ENCODE data around the gene PARD3B.
"Not testable (repeated sequence)": the region's sequence is repeated elsewhere in the genome, so short reads cannot be mapped to it uniquely, and the experiment has no call there.

PARD3B gene

GRCh38 chr2:204557604-204558003, 12.3 kb downstream of the PARD3B start:
- DNase-seq (ENCODE audit: low read depth) = no peak
- H3K4me3 ChIP-seq (ENCODE audit: low read depth, low read length) = no peak overlapping the region
- TF ChIP-seq CTCF (IDR thresholded peaks at IDR 0.05; ENCODE audit: control insufficient read depth, extremely low read depth, insufficient read depth) = no peak

DNA sequence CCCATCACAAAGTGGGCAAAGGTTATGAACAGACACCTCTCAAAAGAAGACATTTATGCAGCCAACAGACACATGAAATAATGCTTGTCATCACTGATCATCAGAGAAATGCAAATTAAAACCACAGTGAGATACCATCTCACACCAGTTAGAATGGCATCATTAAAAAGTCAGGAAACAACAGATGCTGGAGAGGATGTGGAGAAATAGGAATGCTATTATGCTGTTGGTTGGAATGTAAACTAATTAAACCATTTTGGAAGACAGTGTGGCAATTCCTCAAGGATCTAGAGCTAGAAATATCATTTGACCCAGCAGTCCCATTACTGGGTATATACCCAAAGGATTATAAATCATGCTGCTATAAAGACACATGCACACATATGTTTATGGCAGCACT, 14.1 kb downstream of the PARD3B start:
- not testable (repeated sequence) for H3K4me3 ChIP-seq (ENCODE audit: low read depth, low read length); DNase-seq (ENCODE audit: low read depth)

GRCh38 chr2:204560902-204561301, 15.6 kb downstream of the PARD3B start:
- DNase-seq (ENCODE audit: low read depth) = no peak
- H3K4me3 ChIP-seq (ENCODE audit: low read depth, low read length) = no peak overlapping the region
- no peak for TF ChIP-seq CTCF (IDR thresholded peaks at IDR 0.05; ENCODE audit: control insufficient read depth, extremely low read depth, insufficient read depth)

DNA sequence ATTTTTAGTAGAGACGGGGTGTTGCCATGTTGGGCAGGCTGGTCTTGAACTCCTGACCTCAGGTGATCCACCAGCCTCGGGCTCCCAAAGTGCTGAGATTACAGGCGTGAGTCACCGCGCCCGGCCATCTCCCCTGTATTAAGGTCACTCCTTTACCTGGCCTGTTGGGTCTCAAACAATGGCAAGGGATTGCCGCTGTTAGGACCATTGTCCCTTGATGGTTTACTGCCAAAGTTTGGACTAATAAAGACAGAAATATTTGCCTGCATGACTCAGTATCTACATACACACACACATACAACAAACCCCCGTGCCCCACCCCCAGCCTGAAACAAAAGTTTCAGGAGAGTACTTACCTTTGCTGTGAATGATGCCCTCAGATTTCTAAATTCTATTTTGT, 16.5 kb downstream of the PARD3B start:
- H3K4me3 ChIP-seq (ENCODE audit: low read depth, low read length) = no peak overlapping the region
- no peak for TF ChIP-seq CTCF (IDR thresholded peaks at IDR 0.05; ENCODE audit: control insufficient read depth, extremely low read depth, insufficient read depth)
- no peak for DNase-seq (ENCODE audit: low read depth)

DNA sequence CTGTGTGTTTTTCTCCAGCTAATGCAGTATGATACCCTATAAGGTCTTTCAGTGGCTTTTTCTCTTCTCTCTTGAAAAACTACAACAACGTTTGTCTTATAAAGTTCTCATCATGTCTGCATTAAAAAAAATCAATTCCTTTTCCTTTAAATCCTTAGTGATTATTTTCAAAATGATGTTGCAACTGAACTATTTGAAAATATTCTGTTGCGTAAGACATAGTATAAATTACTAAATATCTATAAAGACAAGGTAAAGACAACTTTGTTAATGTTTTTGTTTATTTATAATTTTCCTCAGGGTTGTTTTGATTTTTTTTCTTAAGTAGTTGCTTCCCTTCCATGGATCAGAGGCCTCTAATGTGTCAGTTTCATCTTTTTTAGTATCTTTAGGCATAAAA, 21.2 kb downstream of the PARD3B start:
- no peak for DNase-seq (ENCODE audit: low read depth)
- TF ChIP-seq CTCF (IDR thresholded peaks at IDR 0.05; ENCODE audit: control insufficient read depth, extremely low read depth, insufficient read depth) = no peak
- H3K4me3 ChIP-seq (ENCODE audit: low read depth, low read length) = no peak overlapping the region

GRCh38 chr2:204570421-204570820, 25.1 kb downstream of the PARD3B start:
- no peak for TF ChIP-seq CTCF (IDR thresholded peaks at IDR 0.05; ENCODE audit: control insufficient read depth, extremely low read depth, insufficient read depth)
- H3K4me3 ChIP-seq (ENCODE audit: low read depth, low read length) = no peak overlapping the region
- no peak for DNase-seq (ENCODE audit: low read depth)

GRCh38 chr2:204571041-204571440, 25.8 kb downstream of the PARD3B start:
- DNase-seq (ENCODE audit: low read depth) = no peak
- no peak for TF ChIP-seq CTCF (IDR thresholded peaks at IDR 0.05; ENCODE audit: control insufficient read depth, extremely low read depth, insufficient read depth)
- H3K4me3 ChIP-seq (ENCODE audit: low read depth, low read length) = no peak overlapping the region

DNA sequence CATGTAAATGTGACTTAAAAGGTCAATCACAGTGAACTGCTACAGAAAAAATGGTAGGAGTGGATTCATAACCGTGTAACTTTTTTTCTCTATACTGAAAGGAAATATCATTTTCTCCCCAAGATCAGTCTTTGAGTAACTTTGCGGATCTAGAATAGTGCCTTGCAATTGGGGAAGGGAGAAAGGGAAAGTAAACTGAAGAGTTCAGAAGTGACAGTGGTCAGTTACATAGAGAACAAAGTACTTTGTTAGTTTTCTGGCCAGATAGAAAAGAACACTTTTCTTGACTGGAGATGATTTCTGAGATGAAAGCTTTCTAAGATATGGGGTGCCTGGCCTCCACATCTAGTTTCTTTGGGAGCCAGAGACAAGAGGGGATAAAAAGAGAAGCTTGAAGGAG, 26.6 kb downstream of the PARD3B start:
- DNase-seq (ENCODE audit: low read depth) = no peak
- H3K4me3 ChIP-seq (ENCODE audit: low read depth, low read length) = no peak overlapping the region
- TF ChIP-seq CTCF (IDR thresholded peaks at IDR 0.05; ENCODE audit: control insufficient read depth, extremely low read depth, insufficient read depth) = no peak
